GM23338 (cell line): ENCODE measurements around the gene ADSS1. TPM values are rescaled to one million over a fixed set of nuclear protein-coding genes. Genes with fewer than 3 reads are reported as not detected.

Source experiments
- ATAC-seq: fragments of 200-7000 bp; cut with Tn5 transposase; 3 replicates; pipeline ENCODE4 v1.9.1; 2020
- DNase-seq: peaks from one replicate; pipeline ENCODE4 v3.0.0-alpha.2; 2015; ENCODE audit warnings: low spot score
- H2AFZ ChIP-seq: fragments of 200-600 bp; sonication (generic); 2 replicates; pipeline ENCODE4 v1.8.0; 2016; ENCODE audit warnings: antibody characterized with exemption, mild to moderate bottlenecking, moderate library complexity
- H3F3A ChIP-seq: fragments of 200-600 bp; sonication (generic); replicated peaks from 2 replicates; pipeline ENCODE4 v1.8.0; 2017; ENCODE audit warnings: antibody characterized with exemption, mixed run types, low read depth
- H3K27ac ChIP-seq: fragments of 200-600 bp; sonication (generic); 2 replicates; pipeline ENCODE4 v1.6.1; 2016; ENCODE audit warnings: low read depth
- H3K27me3 ChIP-seq: fragments of 200-600 bp; sonication (generic); 2 replicates; pipeline ENCODE4 v1.8.0; 2016; ENCODE audit warnings: mild to moderate bottlenecking, mixed run types, moderate library complexity; ENCODE audit not compliant: insufficient read depth
- H3K36me3 ChIP-seq: fragments of 200-600 bp; sonication (generic); 2 replicates; pipeline ENCODE4 v1.8.0; 2016; ENCODE audit warnings: mild to moderate bottlenecking; ENCODE audit not compliant: insufficient read depth
- H3K4me1 ChIP-seq: fragments of 200-600 bp; sonication (generic); 2 replicates; pipeline ENCODE4 v1.8.0; 2016; ENCODE audit warnings: mild to moderate bottlenecking, moderate library complexity; ENCODE audit not compliant: insufficient read depth
- H3K4me2 ChIP-seq: fragments of 200-600 bp; sonication (generic); 2 replicates; pipeline ENCODE4 v1.7.1; 2017; ENCODE audit warnings: mixed run types
- H3K4me3 ChIP-seq: fragments of 200-600 bp; sonication (generic); 2 replicates; pipeline ENCODE4 v1.6.1; 2016; ENCODE audit warnings: mixed run types
- H3K79me2 ChIP-seq: fragments of 200-600 bp; sonication (generic); replicated peaks from 2 replicates; pipeline ENCODE4 v1.8.0; 2017; ENCODE audit warnings: mild to moderate bottlenecking; ENCODE audit not compliant: insufficient read depth
- H3K9me2 ChIP-seq: fragments of 200-600 bp; sonication (generic); 2 replicates; pipeline ENCODE4 v1.8.0; 2017; ENCODE audit not compliant: insufficient read depth
- H4K20me1 ChIP-seq: fragments of 200-600 bp; sonication (generic); replicated peaks from 2 replicates; pipeline ENCODE4 v1.8.0; 2017; ENCODE audit warnings: mild to moderate bottlenecking; ENCODE audit not compliant: insufficient read depth
- H3K27ac Mint-ChIP-seq: 2 replicates; pipeline ENCODE4 v1.8.0; 2020; ENCODE audit warnings: inconsistent platforms, mild to moderate bottlenecking, moderate library complexity, mixed read lengths
- H3K27me3 Mint-ChIP-seq: 3 replicates; pipeline ENCODE4 v1.8.0; 2022; ENCODE audit warnings: low read depth, mild to moderate bottlenecking, moderate library complexity, mixed read lengths, inconsistent platforms; ENCODE audit not compliant: insufficient read depth, poor library complexity
- H3K36me3 Mint-ChIP-seq: 3 replicates; pipeline ENCODE4 v1.8.0; 2021; ENCODE audit warnings: low read depth, mild to moderate bottlenecking, inconsistent platforms, moderate library complexity, mixed read lengths
- H3K4me1 Mint-ChIP-seq: 3 replicates; pipeline ENCODE4 v1.8.0; 2020; ENCODE audit warnings: mild to moderate bottlenecking, inconsistent platforms, mixed read lengths
- H3K4me3 Mint-ChIP-seq: 3 replicates; pipeline ENCODE4 v1.8.0; 2021; ENCODE audit warnings: moderate library complexity, mild to moderate bottlenecking, inconsistent platforms, mixed read lengths
- H3K9me3 Mint-ChIP-seq: 3 replicates; pipeline ENCODE4 v1.8.0; 2020; ENCODE audit warnings: moderate library complexity, mild to moderate bottlenecking, inconsistent platforms, mixed read lengths
- CREB1 ChIP-seq: fragments of 250-450 bp; sonication (Bioruptor Pico); IDR thresholded peaks from 2 replicates; pipeline ENCODE4 v1.5.0; 2020; ENCODE audit warnings: low read depth, mild to moderate bottlenecking, moderate library complexity
- CTCF ChIP-seq, 2 experiments: fragments of 200-600 bp in 1 of 2; sonication (generic) in 1 of 2; conservative IDR thresholded peaks; 2 replicates each; pipeline versions ENCODE4 v1.5.1 to v1.6.1; 2016 to 2017; ENCODE audit warnings: antibody characterized with exemption in 2 of 2, low read depth in 2 of 2, mild to moderate bottlenecking in 2 of 2, moderate library complexity in 1 of 2
- EZH2 ChIP-seq: fragments of 200-600 bp; sonication (generic); IDR thresholded peaks from one replicate; pipeline ENCODE4 v1.8.0; 2017; ENCODE audit warnings: antibody characterized with exemption, mild to moderate bottlenecking, low read depth; ENCODE audit not compliant: unreplicated experiment
- NANOG ChIP-seq: IDR thresholded peaks from 2 replicates; pipeline ENCODE4 v1.6.1; 2016; ENCODE audit warnings: antibody characterized with exemption, borderline replicate concordance
- POLR2AphosphoS5 ChIP-seq: IDR thresholded peaks from 2 replicates; pipeline ENCODE4 v1.6.1; 2016; ENCODE audit warnings: antibody characterized with exemption, low read depth
- STAT1 ChIP-seq: IDR thresholded peaks from one replicate; pipeline ENCODE4 v1.6.1; 2016; ENCODE audit warnings: antibody characterized with exemption; ENCODE audit not compliant: unreplicated experiment
- ZNF114 ChIP-seq: fragments of 250-450 bp; sonication (Bioruptor Pico); IDR thresholded peaks from 2 replicates; pipeline ENCODE4 v1.5.0; 2020; ENCODE audit warnings: mild to moderate bottlenecking, moderate library complexity
- ZNF331 ChIP-seq: fragments of 250-450 bp; sonication (Bioruptor Pico); IDR thresholded peaks from 2 replicates; pipeline ENCODE4 v1.5.0; 2020; ENCODE audit warnings: low read depth, mild to moderate bottlenecking, moderate library complexity
- ZNF462 ChIP-seq: fragments of 250-450 bp; sonication (Bioruptor Pico); IDR thresholded peaks from 2 replicates; pipeline ENCODE4 v1.5.0; 2020; ENCODE audit warnings: mild to moderate bottlenecking, moderate library complexity
- polyA plus RNA-seq: library from polyadenylated mRNA; unstranded; fragments of >200 nt; fragmentation: Nextera tagmentation; extraction: Ambion mirVana; gene quantifications from 2 replicates; pipeline ENCODE4 v1.2.1, GENCODE V29; 2016
- total RNA-seq: library from RNA; depleted of rRNA; stranded (reverse); fragments of >200 nt; shearing (Covaris generic); gene quantifications from 2 replicates; pipeline ENCODE4 v1.2.3, GENCODE V29; 2014

Gene ADSS1
- total and polyA plus RNA-seq, 2 experiments from 2014 or later = 9.5 to 11.6 TPM

DNA sequence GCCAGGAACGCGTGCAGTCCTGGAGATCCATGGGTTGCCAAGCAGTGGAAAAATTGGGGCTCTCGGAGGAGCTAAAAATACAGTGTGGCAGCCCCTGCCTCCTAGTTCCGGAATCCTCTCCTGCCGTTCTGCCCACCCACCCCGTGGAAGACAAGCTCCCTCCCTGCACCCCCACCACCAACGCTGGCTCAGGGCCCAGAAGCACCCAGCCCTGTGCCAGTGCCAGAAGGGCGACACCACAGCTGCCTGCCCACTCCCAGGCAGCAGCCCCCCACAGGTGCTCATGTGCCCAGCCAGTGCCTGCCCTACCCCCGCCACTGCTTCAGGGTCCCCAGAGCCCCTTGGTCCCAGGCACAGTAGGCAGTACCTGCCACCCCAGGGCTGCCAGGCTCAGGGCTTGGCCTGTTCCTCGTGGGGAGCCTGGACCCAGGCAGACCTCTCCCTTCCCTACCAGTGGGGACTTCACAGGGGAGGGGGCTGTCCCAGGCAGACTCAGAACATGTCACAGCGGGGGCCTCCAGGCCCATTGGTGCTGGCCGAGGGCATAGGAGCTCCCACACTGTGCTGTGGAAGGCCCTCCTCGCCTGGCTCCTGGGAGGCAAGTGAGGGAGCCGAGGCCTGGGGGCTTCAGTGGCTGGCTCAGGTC is 27.2 kb upstream of the ADSS1 start:
- peaks cover 31% of the 10 kb centered on the region for H3K4me1 Mint-ChIP-seq
- peaks cover 23% of the 10 kb centered on the region for H3K4me1 ChIP-seq
- no peak for ATAC-seq
- no peak for DNase-seq
- no peaks in the 10 kb centered on the region for H3K9me2 ChIP-seq
- H3K79me2 ChIP-seq = peaks cover 25% of the 10 kb centered on the region
- no peaks in the 10 kb centered on the region for H3K27me3 ChIP-seq
- H3K4me3 ChIP-seq = no peak overlapping the region
- H3K36me3 Mint-ChIP-seq = peaks cover 4% of the 10 kb centered on the region; the same call in 1 of the 3 replicates
- H3K36me3 ChIP-seq = no peaks in the 10 kb centered on the region
- no peak overlapping the region for H3K27ac Mint-ChIP-seq
- H3K4me3 Mint-ChIP-seq = no peak overlapping the region
- H3K27ac ChIP-seq = no peak overlapping the region
- 0 out of 2 replicates have a peak, but pooled peaks cover 2% of the 10 kb centered on the region for H3F3A ChIP-seq
- no peaks in the 10 kb centered on the region for H3K9me3 Mint-ChIP-seq
- peaks cover 3% of the 10 kb centered on the region; the same call in 1 of the 2 replicates for H4K20me1 ChIP-seq
- H3K4me2 ChIP-seq = no peak overlapping the region
- TF ChIP-seq ZNF462 = no peak
- TF ChIP-seq CREB1 (CRISPR knock-in tag) = no peak
- TF ChIP-seq CTCF (conservative IDR thresholded peaks at IDR 0.05; ENCODE audit: low read depth in 2 of 2) = no peak
- TF ChIP-seq NANOG = no peak
- no peak for TF ChIP-seq POLR2AphosphoS5
- TF ChIP-seq ZNF331 (CRISPR knock-in tag) = no peak
- TF ChIP-seq ZNF114 = no peak
- no peak for TF ChIP-seq EZH2
- no peak for TF ChIP-seq STAT1
- H3K27me3 Mint-ChIP-seq = peaks cover 6% of the 10 kb centered on the region
- no peak overlapping the region for H2AFZ ChIP-seq
